Inflammatory macrophage treated with lipopolysaccharide for 1 hour (primary cell): ENCODE results near the gene SKAP2.
A peak's percentile ranks its signal among the peaks of the same experiment; 100 is the strongest.

Experiments
- DNase-seq, 2 donors: peaks; one replicate each; pipeline ENCODE4 v3.0.0-alpha.2; 2020 to 2022

Gene SKAP2

DNA sequence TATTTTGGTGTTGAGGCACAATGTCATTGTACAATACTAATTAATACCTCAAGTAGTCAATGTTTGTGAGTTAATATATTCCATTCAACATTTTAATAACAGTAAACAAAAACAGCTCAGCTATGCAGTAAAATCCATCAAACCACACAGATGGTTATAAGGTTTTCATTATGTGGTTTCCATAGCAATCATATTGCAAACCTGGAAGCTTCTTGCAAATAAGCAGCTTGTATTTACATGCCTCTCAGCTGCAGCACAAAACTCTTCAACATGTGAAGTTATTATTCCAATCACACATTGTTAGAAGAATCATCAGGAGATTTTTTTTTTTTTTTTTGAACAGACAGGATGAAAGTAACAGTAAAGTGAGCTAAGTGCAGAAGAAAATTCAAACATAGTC lies 170.2 kb downstream of the SKAP2 start:
- no peak for DNase-seq

DNA sequence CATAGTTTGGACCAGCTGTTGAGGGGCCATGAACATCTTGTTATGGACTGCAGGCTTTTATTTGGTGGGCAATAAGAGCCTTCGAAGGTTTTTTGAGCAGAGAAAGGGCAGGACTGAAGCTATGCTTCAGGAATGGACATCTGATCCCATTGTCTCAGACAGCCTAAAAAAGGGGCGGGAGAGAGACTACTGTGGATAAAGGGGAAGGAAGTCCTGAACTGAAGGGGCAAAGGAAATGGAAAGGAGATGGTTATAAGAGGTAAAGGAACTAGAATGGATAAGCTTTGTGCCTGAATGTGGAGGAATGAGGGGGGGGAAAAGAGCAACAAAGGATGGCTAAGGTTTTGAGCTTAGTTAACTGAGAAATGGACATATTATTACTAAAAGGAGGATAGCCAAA lies 172.5 kb downstream of the SKAP2 start:
- no peak for DNase-seq

- DNase-seq: no peak
Observed at GRCh38 chr7:26691406-26691805, 173.0 kb downstream of the SKAP2 start.

GRCh38 chr7:26690135-26690805 lies 174.1 kb downstream of the SKAP2 start:
- no peak for DNase-seq

- peak in 1 of 2 donors; percentile 17 for DNase-seq
Observed at GRCh38 chr7:26688936-26689506, 175.4 kb downstream of the SKAP2 start.

- no peak for DNase-seq
Observed at GRCh38 chr7:26688388-26688787, 176.0 kb downstream of the SKAP2 start.

DNA sequence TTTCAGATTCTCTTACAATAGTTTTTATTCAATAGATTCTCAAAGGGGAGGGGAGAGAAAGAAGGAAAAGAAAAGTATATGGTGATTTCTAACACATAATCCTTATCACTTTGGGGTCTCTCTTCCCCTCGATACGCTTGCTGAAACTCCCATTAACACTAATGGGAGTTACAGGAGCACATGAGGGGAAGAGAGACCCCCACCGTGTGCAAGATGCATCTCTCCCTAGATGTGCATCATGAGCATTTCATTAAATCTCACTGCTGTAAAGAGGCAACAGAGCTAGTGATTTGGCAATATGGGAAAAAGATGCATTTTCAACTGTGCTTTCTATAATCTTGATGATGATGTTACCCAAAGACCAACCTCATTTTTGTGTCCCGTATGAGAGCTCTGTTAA lies 177.4 kb downstream of the SKAP2 start:
- DNase-seq: no peak

- DNase-seq: peak; percentile 79 to 93
Observed at GRCh38 chr7:26686448-26686981, 177.9 kb downstream of the SKAP2 start.

DNA sequence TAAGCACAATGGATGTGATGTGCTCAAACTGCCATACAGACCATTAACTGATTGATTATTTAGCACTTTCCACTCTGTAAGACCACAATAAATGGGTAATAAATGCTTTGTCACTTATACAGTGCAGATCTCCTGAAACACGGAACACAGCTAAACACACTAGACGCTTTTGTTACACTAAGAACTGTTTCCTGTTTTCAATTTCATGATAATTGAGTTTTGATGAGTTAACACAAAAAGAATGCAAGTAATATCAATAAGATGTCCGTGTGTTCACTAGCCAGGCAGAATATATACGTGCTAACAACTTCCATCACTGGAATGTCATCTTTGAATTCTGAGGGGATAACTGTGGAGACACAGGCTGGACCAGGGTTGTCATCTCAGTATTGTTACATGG lies 178.8 kb downstream of the SKAP2 start:
- DNase-seq: peak in 1 of 2 donors; percentile 33

- DNase-seq: no peak
Observed at GRCh38 chr7:26684447-26684846, 179.9 kb downstream of the SKAP2 start.

DNA sequence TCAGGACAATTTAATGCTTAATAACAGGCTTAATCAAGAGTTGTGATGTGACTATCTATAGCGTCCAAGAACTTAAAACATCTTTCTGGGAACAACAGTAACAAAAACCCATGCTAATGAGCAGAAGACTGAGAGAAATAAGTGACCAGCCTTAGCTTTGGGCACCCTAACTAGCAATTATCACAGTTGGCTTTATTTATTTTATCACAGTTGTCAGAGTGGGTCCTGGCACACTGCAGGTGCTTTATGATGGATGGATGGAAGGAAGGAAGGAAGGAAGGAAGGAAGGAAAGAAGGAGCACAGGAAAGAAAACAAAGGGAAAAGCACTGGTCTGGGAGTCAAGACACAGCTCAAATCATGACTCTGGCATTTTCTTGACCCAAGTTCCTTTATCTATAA lies 181.1 kb downstream of the SKAP2 start:
- DNase-seq: no peak

DNA sequence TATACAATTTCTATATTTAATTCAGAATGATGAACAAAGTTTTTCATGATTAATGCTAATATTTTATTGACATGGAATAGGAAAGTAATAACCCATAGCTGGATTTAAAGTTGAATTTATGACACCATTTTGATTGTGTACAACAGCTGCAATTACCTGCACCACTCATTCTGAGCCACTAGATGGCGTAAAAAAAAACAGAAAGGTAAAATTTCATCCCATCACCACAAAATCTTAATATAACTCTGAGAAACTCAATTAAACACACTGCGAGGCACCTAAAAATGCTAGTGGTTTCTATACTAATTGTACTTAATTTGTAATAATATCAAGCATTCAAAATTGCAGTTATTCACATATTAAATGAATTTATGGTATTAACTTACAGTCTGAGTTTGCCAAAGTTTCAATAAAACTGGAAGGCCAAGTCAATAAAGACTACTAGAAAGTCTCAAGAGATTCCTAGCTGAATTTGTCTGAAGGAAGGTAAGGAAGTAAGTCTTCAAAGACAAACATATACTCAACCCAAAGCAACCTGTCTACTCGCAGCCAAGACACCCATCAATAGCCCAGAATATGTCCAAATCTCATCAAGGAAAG lies 182.5 kb downstream of the SKAP2 start:
- peak in 1 of 2 donors; percentile 18 for DNase-seq

DNA sequence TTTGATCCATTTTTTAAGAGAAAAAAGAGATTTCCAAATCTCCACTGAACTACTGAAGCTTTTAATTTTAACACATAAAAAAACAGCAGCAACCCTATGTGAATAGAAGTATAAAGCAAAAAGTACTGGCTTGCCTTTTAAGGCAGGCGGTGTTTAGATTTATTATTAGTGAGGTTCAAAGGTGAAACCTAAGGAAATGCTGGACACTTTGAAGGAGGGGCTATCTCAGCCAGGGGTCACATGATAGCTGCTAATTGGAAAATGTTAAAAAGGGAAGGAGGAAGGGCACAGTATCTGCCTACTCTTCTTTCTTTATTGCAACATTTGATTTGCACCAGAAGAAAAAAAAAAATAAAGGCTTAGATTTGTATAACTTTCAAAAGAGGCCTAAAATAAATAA lies 183.8 kb downstream of the SKAP2 start:
- peak; percentile 53 to 68 for DNase-seq

GRCh38 chr7:26675143-26675887 lies 189.1 kb downstream of the SKAP2 start:
- DNase-seq: no peak

GRCh38 chr7:26673858-26674257 lies 190.5 kb downstream of the SKAP2 start:
- DNase-seq: no peak

GRCh38 chr7:26673271-26673670 lies 191.1 kb downstream of the SKAP2 start:
- no peak for DNase-seq

- no peak for DNase-seq
Observed at GRCh38 chr7:26670841-26671240, 193.5 kb downstream of the SKAP2 start.

- DNase-seq: no peak
Observed at GRCh38 chr7:26670290-26670689, 194.1 kb downstream of the SKAP2 start.

DNA sequence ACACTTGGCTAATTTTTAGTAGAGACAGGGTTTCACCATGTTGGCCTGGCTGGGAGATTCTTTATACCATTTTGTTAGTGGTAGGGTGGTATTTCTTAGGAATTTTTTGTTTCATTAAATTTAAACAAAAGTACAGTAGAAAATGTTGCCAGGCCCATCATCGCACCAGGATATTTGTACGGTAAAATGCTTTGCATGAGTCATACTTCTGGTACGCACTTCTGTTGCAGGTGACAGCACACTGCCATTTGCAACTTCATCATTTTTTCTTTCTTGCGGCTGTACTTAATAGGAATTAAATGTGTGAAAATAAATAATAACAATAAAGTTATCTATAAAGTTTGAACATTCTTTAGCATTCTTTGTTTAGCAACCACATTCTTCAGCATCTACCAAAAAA lies 195.6 kb downstream of the SKAP2 start:
- no peak for DNase-seq

- DNase-seq: peak; percentile 75 to 80
Observed at GRCh38 chr7:26667514-26668133, 196.8 kb downstream of the SKAP2 start.

- DNase-seq: peak; percentile 32 to 58
Observed at GRCh38 chr7:26664735-26665416, 199.5 kb downstream of the SKAP2 start.

DNA sequence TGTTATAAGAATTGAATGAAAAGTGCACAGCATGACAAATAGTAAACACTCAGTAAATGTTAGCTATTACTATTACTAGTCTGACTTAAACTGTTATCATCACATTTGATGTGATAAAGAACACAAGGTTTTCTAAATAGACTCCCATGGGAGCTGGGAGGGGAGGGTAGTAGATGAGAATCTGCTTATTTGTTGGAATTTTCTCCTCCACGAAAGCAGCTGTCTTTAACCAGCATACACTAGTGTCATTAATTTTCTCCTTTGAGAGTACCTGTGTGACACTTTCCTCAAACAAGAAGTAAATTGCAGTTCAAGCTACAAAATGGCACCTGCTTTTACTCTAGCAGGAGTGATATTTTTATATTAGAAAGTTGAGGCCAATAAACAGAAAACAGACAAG lies 200.1 kb downstream of the SKAP2 start:
- DNase-seq: no peak
